Skin epidermis (tissue), 12 donors: ENCODE measurements around the gene COX19.
A peak's percentile ranks its signal among the peaks of the same experiment; 100 is the strongest.

Experiments
- H3K27ac ChIP-seq, 21 experiments: fragments of 200-600 bp; sonication (generic) in 11 of 21; one replicate each; pipeline ENCODE4 v1.5.0; 2020; ENCODE audit warnings: mild to moderate bottlenecking in 3 of 21, inconsistent platforms in 2 of 21, moderate library complexity in 2 of 21
- H3K4me3 ChIP-seq, 7 experiments: fragments of 200-600 bp; sonication (generic) in 2 of 7; one replicate each; pipeline ENCODE4 v1.5.0; 2020; ENCODE audit warnings: inconsistent platforms in 2 of 7, mild to moderate bottlenecking in 2 of 7, moderate library complexity in 1 of 7

The COX19 gene, protein sequence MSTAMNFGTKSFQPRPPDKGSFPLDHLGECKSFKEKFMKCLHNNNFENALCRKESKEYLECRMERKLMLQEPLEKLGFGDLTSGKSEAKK

DNA sequence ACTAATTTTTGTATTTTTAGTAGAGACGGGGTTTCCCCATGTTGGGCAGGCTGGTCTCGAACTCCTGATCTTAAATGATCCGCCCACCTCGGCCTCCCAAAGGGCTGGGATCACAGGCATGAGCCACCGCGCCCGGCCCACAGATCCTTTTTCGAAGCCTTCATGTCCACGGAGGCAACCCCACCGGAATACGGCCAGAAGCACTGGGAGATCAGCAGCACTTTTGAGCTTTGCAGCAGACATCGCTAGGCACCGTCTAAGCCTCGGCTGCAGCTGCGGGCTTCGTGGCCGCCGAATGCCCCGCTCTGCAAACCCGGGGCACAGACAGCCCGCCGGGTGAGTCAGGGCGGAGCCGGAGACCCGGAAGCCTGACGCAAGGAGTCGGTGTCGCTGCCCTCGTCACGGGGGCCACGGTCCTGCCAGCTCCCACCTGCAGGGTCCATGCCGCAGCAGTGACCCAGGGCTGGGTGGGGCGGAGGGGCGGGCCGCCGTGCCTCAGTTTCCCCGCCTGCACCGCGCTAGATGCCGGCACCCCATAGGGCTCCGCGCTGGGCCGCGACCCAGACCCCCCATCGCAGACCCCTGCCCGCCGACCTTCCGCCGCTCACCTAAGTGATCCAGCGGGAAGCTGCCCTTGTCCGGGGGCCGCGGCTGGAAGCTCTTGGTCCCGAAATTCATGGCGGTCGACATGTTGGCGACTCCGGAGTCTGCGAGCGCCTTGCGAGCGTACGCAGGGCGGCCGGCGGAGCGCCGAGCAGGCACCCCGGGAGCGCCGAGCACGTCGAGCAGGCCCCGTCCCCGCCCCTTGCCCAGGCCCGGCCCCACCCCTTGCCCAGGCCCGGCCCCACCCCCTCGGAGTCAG is at the start of gene COX19:
Gene COX19 (minus strand): TSS at position 730 of the 862 bp plus-strand sequence. CDS start 40 bp downstream, at position 690.
- Histone ChIP-seq H3K27ac (peak within 1 kb of the TSS; percentile 91 to 99 (median 97)), H3K4me3 (peak within 1 kb of the TSS; percentile 73 to 100 (median 97))

DNA sequence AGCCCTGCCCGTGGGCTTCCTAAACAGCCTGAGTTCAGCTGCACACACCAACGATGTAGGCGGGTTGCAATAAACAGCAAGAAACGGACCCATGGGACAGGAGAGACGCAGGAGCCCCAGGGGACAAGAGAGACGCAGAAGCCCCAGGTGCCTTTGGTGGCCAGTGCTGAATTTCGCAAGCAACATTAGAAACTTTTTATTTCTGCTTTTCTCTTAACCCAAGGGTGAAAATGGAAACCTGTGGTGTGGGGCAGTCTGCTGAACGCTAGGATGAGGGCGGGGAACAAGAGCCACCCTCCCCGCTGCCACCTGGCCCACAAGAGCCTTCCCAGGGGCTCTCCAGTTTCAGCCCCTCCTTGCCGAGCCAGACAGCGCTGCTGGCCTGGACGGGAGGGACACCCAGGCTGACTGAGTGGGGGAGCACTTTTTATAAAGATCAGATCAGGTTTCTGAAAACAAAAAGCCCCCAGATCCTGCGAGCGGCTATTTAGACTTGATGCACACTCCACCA is 49.0 kb upstream of the COX19 start:
- no peak overlapping the region for H3K4me3 ChIP-seq
- H3K27ac ChIP-seq = no peak overlapping the region

DNA sequence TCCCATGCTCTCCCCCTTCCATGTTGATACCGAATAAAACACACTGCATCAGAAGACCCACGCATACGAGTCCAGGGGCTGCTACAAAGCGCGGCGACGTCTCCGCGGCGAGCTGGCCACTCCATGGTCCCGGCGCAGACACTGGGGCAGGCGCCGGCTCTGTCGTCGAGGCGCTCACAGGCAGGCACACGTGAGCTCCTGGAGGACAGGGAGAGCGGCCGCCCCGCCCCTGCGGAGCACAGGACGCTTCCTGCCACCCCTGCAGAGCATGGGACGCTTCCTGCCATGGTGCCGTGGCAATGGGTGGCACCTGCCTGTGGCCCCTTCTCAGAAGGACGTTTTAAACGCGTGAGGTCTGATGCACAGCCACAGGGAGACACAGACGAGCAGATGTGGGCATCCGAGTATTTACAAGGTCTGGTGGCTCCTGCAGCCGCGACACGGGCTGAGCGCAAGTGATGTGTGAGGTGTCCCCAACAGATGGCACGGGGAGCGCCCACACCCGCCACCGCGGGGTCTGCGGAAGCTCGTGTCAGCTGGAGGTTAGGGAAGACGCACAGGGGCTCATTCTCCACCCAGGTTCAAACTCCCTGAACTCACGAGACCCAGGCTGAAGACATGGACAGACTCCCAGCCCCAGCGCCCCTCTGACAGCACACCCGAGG is 47.6 kb upstream of the COX19 start:
- H3K4me3 ChIP-seq = no peak overlapping the region
- no peak overlapping the region for H3K27ac ChIP-seq

DNA sequence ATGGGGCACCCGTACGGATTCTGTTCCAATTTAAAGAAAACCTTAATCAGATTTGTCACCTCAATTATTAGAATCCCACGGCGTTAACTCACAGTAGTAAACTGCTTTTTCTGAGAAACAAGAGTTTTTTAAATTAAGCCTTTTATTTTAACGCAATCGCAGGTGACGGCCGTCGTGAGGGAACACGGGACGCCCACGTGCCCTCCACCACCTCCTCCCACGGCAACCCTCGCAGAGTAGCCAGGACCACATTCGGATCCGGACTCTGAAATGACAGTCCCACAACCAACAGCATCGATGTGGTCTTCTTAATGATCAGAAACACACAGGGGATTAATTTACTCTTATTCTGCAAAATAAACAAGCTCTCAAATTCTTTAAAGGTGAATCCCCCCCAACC is 47.0 kb upstream of the COX19 start:
- H3K27ac ChIP-seq = no peak overlapping the region

DNA sequence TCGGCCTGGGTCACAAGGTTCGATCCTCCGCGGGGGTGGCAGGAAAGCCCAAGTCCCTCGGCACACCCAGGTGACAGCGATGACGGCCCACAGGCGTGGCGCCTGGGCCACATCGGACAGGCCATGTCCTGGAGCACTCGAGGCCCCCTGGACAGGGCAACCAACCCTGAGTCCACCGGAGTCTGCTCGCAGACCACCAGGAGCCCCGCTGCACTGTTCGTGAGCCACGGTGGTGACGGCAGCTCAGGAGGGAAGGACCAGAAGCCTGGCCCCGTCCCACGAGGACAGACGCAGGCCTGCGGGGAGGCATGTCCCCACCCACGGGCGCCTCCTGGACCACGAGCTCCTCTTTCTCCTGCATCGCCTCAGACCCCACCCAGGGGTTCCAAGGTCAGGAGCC is 46.6 kb upstream of the COX19 start:
- H3K27ac ChIP-seq = no peak overlapping the region

More for the DNA sequence above, 47.0 kb upstream of the COX19 start:
- H3K4me3 ChIP-seq = no peak overlapping the region

DNA sequence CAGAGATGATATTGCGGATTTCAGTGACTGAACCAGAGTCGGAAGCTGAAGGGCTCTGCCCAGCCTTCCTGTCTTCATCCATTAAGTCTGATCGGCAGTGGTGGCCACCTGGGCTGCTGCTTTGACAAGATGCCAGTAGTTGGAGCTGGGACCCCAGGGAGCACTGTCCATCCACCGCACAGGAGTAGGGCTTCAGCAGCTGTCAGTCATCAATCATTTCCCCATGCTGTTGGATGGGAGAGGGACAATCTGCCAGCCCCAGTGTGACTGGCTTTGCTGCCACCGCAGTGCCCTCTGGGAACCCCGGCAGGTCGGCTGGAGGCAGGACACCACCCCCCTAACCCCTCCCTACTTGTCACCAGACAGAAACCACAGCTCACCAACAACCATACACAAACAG is 46.0 kb upstream of the COX19 start:
- H3K27ac ChIP-seq = no peak overlapping the region
- no peak overlapping the region for H3K4me3 ChIP-seq

More for the DNA sequence above, 46.6 kb upstream of the COX19 start:
- no peak overlapping the region for H3K4me3 ChIP-seq

DNA sequence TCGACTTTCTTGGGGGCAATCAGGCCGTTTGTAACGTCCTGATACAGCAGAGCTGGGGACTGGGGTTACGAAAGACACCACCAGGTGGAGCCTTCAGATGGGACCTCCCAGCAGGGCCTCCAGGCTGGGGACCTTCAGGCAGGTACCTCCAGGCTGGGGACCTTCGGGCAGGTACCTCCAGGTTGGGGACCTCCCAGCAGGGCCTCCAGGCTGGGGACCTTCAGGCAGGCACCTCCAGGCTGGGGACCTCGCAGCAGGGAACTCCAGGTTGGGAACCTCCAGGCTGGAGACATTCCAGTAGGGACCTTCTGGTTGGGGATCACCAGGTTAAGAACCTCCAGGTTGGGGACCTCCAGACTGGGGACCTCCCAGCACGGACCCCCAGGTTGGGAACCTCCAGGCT is 45.5 kb upstream of the COX19 start:
- no peak overlapping the region for H3K4me3 ChIP-seq
- no peak overlapping the region for H3K27ac ChIP-seq

DNA sequence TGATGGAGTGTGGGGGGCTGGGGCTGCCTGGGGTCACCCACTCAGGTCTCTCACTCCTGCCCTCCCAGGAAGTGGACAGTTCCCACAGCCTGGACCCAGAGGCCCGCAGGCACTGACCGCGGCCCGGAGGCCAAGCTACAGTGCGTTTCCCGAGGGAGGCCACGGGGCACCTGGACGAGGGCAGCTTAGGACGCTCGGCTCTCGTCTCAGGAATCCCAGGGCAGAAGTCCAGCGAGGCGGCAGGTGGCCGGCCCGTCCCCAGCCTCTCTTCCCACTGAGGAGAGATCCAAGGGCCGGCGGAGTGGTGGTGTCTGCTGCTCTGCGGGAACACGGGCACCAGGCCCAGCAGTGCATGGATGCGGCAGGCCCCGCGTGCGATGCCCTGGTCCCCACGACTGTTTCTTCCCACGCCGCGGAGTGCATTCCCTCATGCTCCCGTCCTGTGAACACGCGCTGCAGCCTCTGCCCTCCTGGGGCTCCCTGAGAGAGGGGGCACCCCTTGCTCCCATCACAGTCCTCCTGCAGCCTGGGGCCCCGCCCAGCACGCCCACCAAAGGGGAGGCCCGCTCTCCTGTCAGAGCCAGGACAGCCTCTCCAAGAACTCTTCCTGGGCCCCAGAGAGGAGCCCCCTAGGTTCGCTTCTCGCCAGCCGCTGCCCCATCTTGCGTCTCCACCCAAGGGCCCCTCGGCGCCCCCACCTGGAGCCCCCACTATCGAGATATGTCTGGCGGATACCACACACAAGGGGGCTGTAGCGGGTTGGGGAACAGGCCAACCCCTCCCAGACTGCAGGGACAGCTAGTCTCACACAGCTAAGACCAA is 44.7 kb upstream of the COX19 start:
- no peak overlapping the region for H3K27ac ChIP-seq

DNA sequence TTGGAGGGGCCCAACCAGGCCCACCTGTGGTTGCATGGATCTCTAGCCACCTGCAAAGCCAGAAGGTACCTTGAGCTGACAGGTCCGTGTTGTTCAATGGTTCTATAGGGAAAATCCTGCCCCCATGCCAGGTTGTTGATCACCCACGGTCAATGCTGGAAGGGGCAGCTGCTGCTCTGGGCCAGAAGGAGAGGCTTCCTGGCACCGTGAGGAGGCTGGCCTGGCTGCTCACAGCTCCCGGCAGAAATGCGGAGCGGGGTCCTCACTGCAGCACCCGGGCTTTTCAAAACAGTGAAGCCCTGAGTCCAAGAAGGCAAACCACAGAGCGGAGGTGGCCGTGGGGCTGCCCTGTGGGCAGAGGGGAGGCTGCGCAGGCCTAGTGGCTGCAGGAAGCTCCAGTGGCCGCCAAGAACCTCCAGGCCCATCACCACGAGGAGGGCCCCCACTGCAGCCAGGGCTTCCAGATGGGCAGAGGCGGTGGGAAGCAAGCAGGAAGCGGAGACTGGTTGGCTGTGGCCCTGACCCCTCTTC is 44.0 kb upstream of the COX19 start:
- H3K4me3 ChIP-seq = no peak overlapping the region
- no peak overlapping the region for H3K27ac ChIP-seq

More for the DNA sequence above, 44.7 kb upstream of the COX19 start:
- no peak overlapping the region for H3K4me3 ChIP-seq

DNA sequence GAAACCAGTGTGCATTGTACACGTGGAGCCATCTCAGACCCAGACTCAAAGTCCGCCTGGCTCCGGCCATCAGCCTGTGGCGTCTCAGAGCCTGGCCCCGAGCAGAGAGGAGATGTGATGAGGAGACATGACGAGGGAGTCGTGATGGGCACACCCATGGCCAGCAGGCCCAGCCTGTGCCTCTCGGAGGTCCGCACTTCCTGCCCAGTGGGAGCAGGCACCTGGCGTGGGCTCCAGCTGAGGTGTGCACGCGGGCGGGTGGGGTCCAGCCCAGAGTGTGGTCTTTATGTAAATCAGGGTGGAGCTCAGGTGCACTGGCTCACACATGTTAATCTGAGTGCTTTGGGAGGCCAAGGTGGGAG is 43.0 kb upstream of the COX19 start:
- Histone ChIP-seq H3K27ac (no peak overlapping the region), H3K4me3 (no peak overlapping the region)

DNA sequence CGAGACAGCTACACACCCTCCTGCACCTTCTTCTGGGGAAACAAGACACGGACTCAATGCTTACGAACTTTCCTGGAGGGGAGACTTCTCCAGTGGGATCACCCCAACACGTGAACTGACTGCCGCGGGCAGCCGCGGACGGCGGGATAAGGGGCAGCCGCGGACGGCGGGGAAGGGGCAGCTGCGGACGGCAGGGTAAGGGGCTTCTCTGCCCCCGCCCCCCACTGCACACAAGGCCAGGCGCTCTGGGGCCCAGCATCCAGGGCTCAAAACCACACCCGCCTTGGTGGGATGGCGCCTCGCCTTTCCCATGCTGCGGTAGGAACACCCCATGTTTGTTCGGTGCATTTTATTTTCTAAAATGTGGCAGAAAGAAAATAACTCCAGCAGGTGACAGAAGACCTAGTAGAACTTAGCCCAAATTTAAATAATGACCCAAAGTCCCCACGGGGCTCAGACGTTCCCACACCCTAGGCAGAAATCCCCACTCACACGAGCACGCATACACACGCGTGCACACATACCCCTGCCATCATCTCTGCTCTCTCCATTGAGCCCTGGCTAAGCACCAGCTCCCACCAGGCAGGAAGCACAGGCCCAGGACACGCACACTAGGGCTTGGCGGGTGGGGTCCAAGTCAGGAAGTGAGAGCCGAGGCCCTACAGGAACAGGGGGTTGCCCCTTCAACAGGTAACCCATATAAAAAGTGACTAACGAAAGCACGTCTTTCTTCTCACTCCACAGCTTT is 42.4 kb upstream of the COX19 start:
- Histone ChIP-seq H3K27ac (no peak overlapping the region), H3K4me3 (no peak overlapping the region)

DNA sequence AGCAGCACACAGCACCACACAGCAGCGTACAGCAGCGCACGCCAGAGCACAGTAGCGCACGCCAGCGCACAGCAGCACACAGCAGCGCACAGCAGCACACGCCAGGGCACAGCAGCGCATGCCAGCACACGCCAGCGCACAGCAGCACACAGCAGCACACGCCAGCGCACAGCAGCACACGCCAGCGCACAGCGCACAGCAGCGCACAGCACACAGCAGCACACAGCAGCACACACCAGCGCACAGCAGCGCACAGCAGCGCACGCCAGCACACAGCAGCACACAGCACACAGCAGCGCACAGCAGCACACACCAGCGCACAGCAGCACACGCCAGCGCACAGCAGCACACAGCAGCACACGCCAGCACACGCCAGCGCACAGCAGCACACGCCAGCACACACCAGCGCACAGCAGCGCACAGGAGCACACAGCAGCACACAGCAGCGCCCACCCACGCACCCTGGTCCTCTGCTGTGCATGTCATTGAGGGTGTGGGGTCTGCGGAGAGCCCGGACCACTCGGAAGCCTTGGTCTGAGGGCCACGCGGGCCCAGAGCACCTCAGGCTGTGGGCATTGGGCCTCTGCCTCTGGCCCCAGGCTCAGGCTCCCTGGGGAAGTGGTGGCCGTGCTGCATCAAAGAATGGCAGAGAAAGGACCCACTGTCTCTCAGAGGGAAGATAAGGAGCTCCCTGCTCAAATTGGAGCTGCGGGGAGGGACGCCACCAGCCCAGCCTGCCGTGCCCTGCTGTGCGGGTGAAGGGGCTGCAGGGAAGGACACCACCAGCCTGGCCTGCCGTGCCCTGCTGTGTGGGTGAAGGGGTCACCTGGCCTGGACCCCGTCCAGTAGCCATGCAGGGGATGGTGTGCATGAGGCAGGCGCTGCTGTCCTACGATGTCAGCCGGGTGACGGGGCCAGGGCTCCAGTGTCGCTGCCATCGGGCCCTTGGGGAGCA is 41.5 kb upstream of the COX19 start:
- H3K27ac ChIP-seq = no peak overlapping the region

DNA sequence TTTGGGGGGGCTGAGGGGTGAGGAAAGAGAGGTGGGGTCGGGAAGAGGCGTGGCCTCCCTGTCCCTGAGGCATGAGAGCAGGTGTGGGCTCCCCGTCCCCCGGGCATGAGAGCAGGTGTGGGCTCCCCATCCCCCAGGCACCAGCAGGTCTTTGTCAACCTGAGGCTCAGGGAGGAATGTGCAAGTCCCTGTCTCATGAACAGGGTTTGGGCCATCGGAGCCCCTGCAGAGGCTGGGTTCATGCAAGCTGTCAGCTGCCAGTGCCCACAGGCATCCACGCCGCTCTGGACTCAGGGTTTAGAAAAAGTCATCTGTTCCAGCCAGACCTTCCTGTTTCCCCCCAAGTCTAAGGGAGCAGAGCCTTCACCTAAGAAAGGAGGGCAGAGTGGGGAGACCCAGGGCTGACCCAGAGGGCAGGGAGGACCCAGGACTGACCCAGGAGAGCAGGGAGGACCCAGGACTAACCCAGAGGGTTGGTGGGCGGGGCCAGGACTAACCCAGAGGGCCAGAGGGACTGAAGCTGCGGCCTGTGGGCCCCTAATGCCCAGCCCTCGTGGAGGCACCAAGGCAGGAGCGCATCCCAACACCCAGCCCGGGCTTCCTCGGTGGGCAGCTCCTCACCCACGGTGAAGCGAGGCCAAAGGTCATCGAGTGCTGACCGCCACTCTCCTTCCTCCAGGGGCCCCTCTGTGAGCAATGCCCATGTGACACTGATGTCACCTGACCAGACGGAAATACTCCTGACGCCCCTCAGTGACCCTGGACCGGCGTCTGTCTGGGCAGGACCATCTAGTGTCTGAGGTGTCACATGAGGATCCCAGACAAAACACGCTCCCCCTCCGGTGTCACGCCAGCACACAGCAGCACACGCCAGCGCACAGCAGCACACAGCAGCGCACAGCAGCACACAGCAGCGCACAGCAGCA is 40.1 kb upstream of the COX19 start:
- H3K27ac ChIP-seq = no peak overlapping the region
- no peak overlapping the region for H3K4me3 ChIP-seq

More for the DNA sequence above, 41.5 kb upstream of the COX19 start:
- H3K4me3 ChIP-seq = no peak overlapping the region

DNA sequence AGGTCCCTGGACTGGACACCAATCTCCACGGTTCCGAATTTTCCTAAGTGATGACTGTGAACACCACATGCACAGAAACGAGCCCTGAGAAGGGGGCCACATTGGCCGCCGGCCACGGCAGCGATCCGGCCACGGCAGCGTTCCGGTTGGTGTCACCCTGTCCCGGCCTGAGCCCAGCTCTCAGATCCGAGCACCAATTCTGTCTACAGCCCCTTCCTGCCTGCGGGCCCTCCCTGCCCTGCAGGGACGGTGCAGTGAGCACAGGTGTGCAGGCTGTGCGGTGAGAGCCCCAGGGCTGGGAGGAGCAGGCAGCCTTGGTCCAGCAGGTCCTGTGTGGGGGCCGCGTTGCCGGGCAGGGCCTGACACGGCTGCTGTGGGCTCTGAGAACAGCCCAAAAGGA is 39.3 kb upstream of the COX19 start:
- H3K4me3 ChIP-seq = no peak overlapping the region
- H3K27ac ChIP-seq = no peak overlapping the region

DNA sequence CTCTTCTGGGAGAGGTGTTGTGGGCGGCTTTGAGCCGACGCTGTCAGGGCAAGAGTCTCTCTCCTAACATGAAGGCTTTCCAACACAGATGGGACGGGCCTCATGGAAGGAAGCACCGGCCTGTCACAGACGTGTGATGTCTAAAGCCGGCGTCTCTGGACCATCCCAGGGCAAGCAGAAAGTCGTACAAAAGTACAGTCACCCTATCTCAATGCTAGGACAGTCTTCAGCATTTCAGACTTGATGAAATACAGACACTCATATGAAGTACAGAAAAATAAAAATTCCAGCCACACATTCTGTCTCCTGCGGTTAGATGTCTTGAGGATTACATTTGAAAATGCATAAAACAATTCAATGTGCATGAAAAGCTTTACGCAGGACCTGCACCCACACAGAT is 38.2 kb upstream of the COX19 start:
- H3K4me3 ChIP-seq = no peak overlapping the region
- no peak overlapping the region for H3K27ac ChIP-seq

DNA sequence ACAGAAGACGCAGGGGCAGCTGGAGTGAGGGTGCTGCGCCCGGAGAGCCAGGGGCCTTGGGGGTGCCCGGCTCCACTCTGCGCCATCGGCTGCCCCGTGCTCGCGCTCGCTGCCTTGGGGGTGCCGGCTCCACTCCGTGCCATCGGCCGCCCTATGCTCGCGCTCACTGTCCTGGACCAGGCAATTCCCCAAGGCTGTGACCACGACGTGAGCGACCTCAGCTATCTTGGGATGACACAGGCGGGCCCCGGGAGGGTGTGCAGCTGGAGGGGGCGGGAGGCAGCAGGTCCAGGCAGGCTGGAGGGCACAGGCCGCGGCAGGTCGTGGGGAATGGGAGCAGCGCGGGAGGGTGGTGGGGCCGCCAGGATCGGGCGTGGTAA is 37.4 kb upstream of the COX19 start:
- no peak overlapping the region for H3K4me3 ChIP-seq
- H3K27ac ChIP-seq = no peak overlapping the region
